Liver (tissue), 9 donors: ENCODE data around the gene TMTC1. TPM values are rescaled to one million over a fixed set of nuclear protein-coding genes. Genes with fewer than 3 reads are reported as not detected.

Experiments used
- DNase-seq: peaks from one replicate; pipeline ENCODE4 v3.0.0-alpha.2; 2017; ENCODE audit warnings: low spot score
- H3K27ac ChIP-seq, 2 donors: one replicate each; pipeline ENCODE4 v1.7.0; 2013; ENCODE audit warnings: inconsistent platforms in 2 of 2, low read length in 2 of 2, control low read depth in 1 of 2, low read depth in 1 of 2, mild to moderate bottlenecking in 1 of 2
- H3K27me3 ChIP-seq, 4 donors: one replicate each; pipeline versions ENCODE4 v1.6.1 to v1.7.0; 2013; ENCODE audit warnings: low read length in 3 of 4, inconsistent platforms in 1 of 4, mild to moderate bottlenecking in 1 of 4, moderate library complexity in 1 of 4; ENCODE audit not compliant: control insufficient read depth in 4 of 4, insufficient read depth in 4 of 4
- H3K36me3 ChIP-seq, 4 donors: one replicate each; pipeline versions ENCODE4 v1.6.1 to v1.7.0; 2013; ENCODE audit warnings: low read length in 3 of 4, mild to moderate bottlenecking in 3 of 4, low read depth in 1 of 4, moderate library complexity in 1 of 4; ENCODE audit not compliant: control insufficient read depth in 4 of 4, insufficient read depth in 3 of 4
- H3K4me1 ChIP-seq, 4 donors: one replicate each; pipeline versions ENCODE4 v1.6.1 to v1.7.0; 2013; ENCODE audit warnings: low read length in 3 of 4, mild to moderate bottlenecking in 3 of 4, moderate library complexity in 1 of 4; ENCODE audit not compliant: control insufficient read depth in 4 of 4, insufficient read depth in 4 of 4
- H3K4me3 ChIP-seq, 3 donors: one replicate each; pipeline versions ENCODE4 v1.6.1 to v1.7.0; 2013; ENCODE audit warnings: low read length in 3 of 3, control low read depth in 1 of 3, low read depth in 1 of 3, mild to moderate bottlenecking in 1 of 3
- H3K9ac ChIP-seq, 2 donors: one replicate each; pipeline ENCODE4 v1.7.0; 2013; ENCODE audit warnings: low read length in 2 of 2, mild to moderate bottlenecking in 2 of 2, moderate library complexity in 2 of 2, control low read depth in 1 of 2, low read depth in 1 of 2
- H3K9me3 ChIP-seq, 4 donors: one replicate each; pipeline versions ENCODE4 v1.6.1 to v1.7.0; 2013; ENCODE audit warnings: low read length in 3 of 4; ENCODE audit not compliant: control insufficient read depth in 4 of 4
- EGR1 ChIP-seq, 2 donors: IDR thresholded peaks; 2 replicates each; pipeline ENCODE4 v1.6.1; 2016 to 2018; ENCODE audit warnings: antibody characterized with exemption in 2 of 2, low read depth in 2 of 2
- FOXA1 ChIP-seq: IDR thresholded peaks from 2 replicates; pipeline ENCODE4 v1.6.1; 2016; ENCODE audit warnings: antibody characterized with exemption
- FOXA2 ChIP-seq: IDR thresholded peaks from 2 replicates; pipeline ENCODE4 v1.6.1; 2016; ENCODE audit warnings: antibody characterized with exemption
- GABPA ChIP-seq, 2 donors: IDR thresholded peaks in 1 of 2; conservative IDR thresholded peaks in 1 of 2; 2 replicates each; pipeline ENCODE4 v1.6.1; 2016; ENCODE audit warnings: antibody characterized with exemption in 2 of 2, mild to moderate bottlenecking in 1 of 2, moderate library complexity in 1 of 2
- HNF4A ChIP-seq, 2 donors: conservative IDR thresholded peaks; 2 replicates each; pipeline ENCODE4 v1.6.1; 2016; ENCODE audit warnings: antibody characterized with exemption in 2 of 2, mild to moderate bottlenecking in 2 of 2
- HNF4G ChIP-seq: IDR thresholded peaks from 2 replicates; pipeline ENCODE4 v1.6.1; 2016; ENCODE audit warnings: antibody characterized with exemption
- JUND ChIP-seq, 2 donors: IDR thresholded peaks; 2 replicates each; pipeline ENCODE4 v1.6.1; 2016; ENCODE audit warnings: antibody characterized with exemption in 2 of 2
- NR2F2 ChIP-seq: IDR thresholded peaks from 2 replicates; pipeline ENCODE4 v1.6.1; 2016; ENCODE audit warnings: antibody characterized with exemption
- RAD21 ChIP-seq, 2 donors: IDR thresholded peaks; 2 replicates each; pipeline ENCODE4 v1.6.1; 2016; ENCODE audit warnings: antibody characterized with exemption in 2 of 2, mild to moderate bottlenecking in 2 of 2
- RXRA ChIP-seq, 2 donors: IDR thresholded peaks; 2 replicates each; pipeline ENCODE4 v1.6.1; 2017 to 2018; ENCODE audit warnings: antibody characterized with exemption in 2 of 2, mild to moderate bottlenecking in 1 of 2
- SP1 ChIP-seq: IDR thresholded peaks from 2 replicates; pipeline ENCODE4 v1.6.1; 2018; ENCODE audit warnings: antibody characterized with exemption, mild to moderate bottlenecking
- TAF1 ChIP-seq: conservative IDR thresholded peaks from 2 replicates; pipeline ENCODE4 v1.6.1; 2016; ENCODE audit warnings: antibody characterized with exemption, mild to moderate bottlenecking
- YY1 ChIP-seq: IDR thresholded peaks from 2 replicates; pipeline ENCODE4 v1.6.1; 2016; ENCODE audit warnings: antibody characterized with exemption, mild to moderate bottlenecking
- WGBS: extraction: QIAGEN DNeasy Blood & Tissue Kit; methylation state at CpG from one replicate; pipeline ENCODE4 v1.1.7; 2013; 5-methylcytosine and 5-hydroxymethylcytosine counted together
- polyA plus RNA-seq, 2 donors: library from polyadenylated mRNA; stranded (reverse) in 1 of 2; unstranded in 1 of 2; fragments of 200-250 nt in 1 of 2; fragments of >200 nt in 1 of 2; fragmentation: Nextera tagmentation in 1 of 2; extraction: Ambion mirVana in 1 of 2; gene quantifications; one replicate each; pipeline versions ENCODE4 v1.2.1 to v1.2.3, GENCODE V29; 2013 to 2015
- total RNA-seq, 2 donors: library from RNA; depleted of rRNA; stranded (reverse); fragments of >200 nt; gene quantifications; one replicate each; pipeline ENCODE4 v1.2.3, GENCODE V29; 2014
- TF ChIP-seq, protein P1 (sequence below): IDR thresholded peaks from 2 replicates; pipeline ENCODE4 v1.6.1; 2016; ENCODE audit warnings: antibody characterized with exemption, mild to moderate bottlenecking
- TF ChIP-seq, protein P2 (sequence below): IDR thresholded peaks from 2 replicates; pipeline ENCODE4 v1.6.1; 2016; ENCODE audit warnings: antibody characterized with exemption
- TF ChIP-seq, protein P3 (sequence below): IDR thresholded peaks from 2 replicates; pipeline ENCODE4 v1.6.1; 2016; ENCODE audit warnings: antibody characterized with exemption
- TF ChIP-seq, protein P4 (sequence below): fragments of 150-350 bp; IDR thresholded peaks from 2 replicates; pipeline ENCODE4 v1.5.1; 2017; ENCODE audit warnings: improper control_type of control experiment, low read depth, low read length; ENCODE audit not compliant: missing input control
- TF ChIP-seq, protein P5 (sequence below): IDR thresholded peaks from 2 replicates; pipeline ENCODE4 v1.6.1; 2016; ENCODE audit warnings: antibody characterized with exemption
- donor health status: healthy.
- donor health status: healthy.
- donor health status: healthy.
- donor health status: healthy.
- donor health status: healthy.

Gene TMTC1
- total and polyA plus RNA-seq, 4 donors = 0.76 to 3.3 (median 2.1) TPM

DNA sequence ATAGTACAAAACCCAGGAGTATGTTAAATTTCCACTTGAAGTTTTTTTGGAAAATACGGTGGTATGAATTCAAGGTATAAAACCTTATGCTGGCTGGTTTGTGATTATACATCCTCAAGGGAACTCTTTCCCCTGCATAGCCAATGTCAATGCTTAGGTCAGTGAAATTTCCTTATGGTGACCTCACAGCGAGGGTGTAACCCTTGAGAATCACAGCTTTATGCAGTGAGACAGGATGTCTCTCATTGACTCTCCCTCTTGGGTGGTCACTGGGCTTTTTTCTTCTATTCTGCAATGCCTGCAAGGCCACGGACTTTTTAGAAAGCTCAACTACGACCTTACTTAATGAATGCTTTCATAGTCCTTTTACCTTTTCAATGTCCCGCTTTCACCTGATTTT lies 64.4 kb downstream of the TMTC1 start:
- Histone ChIP-seq H3K27ac (no peak overlapping the region), H3K9ac (no peak overlapping the region), H3K4me1 (no peaks in the 10 kb centered on the region), H3K4me3 (no peak overlapping the region), H3K27me3 (no peaks in the 10 kb centered on the region), H3K36me3 (no peaks in the 10 kb centered on the region), H3K9me3 (no peaks in the 10 kb centered on the region)
- 73% methylated on average over 5 of the region's 5 CpGs for WGBS
- TF ChIP-seq HNF4A (conservative IDR thresholded peaks at IDR 0.05) (no peak), EGR1 (IDR thresholded peaks at IDR 0.05; ENCODE audit: low read depth in 2 of 2) (no peak), NR2F2 (no peak), TAF1 (no peak)
- DNase-seq = no peak

DNA sequence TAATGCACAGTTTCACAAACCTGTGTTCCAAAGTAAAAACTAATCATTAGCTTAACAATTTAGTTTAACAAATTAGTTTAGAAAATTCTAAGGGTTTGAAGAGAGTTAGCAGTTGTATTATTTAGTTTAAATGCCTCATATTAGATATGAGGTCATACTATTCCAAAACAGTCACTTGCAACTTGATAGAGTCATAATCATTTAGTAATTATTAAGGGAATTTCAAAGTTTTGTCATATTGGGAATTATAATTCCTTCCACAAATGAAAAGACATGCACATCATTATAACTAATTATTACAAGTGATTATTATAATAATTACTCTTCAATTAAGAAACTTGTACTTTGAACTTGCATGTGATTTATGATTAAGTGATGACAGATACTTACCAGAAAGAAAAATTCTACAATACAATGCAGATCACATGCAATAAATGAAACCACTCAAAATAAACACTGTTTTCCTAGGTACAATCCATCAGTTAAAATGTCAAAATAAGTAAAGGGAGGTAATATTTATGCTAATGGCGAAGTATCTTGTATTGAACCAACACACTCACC lies 66.1 kb downstream of the TMTC1 start:
- 3% methylated on average over 1 of the region's 1 CpG for WGBS
- no peak overlapping the region for H3K27ac ChIP-seq

More for the DNA sequence above, 66.1 kb downstream of the TMTC1 start:
- no peak overlapping the region for H3K4me3 ChIP-seq
- H3K36me3 ChIP-seq = no peaks in the 10 kb centered on the region
- no peak overlapping the region for H3K9ac ChIP-seq
- TF ChIP-seq GABPA (IDR thresholded peaks at IDR 0.05 in 1 of 2, conservative IDR thresholded peaks at IDR 0.05 in 1 of 2) (no peak), HNF4A (conservative IDR thresholded peaks at IDR 0.05) (no peak), HNF4G (no peak), FOXA1 (no peak), RXRA (IDR thresholded peaks at IDR 0.05) (no peak), RAD21 (IDR thresholded peaks at IDR 0.05) (no peak), JUND (IDR thresholded peaks at IDR 0.05) (no peak), YY1 (no peak), SP1 (no peak), EGR1 (IDR thresholded peaks at IDR 0.05; ENCODE audit: low read depth in 2 of 2) (no peak), FOXA2 (no peak), NR2F2 (no peak), TAF1 (no peak)
- TF ChIP-seq, protein P1, sequence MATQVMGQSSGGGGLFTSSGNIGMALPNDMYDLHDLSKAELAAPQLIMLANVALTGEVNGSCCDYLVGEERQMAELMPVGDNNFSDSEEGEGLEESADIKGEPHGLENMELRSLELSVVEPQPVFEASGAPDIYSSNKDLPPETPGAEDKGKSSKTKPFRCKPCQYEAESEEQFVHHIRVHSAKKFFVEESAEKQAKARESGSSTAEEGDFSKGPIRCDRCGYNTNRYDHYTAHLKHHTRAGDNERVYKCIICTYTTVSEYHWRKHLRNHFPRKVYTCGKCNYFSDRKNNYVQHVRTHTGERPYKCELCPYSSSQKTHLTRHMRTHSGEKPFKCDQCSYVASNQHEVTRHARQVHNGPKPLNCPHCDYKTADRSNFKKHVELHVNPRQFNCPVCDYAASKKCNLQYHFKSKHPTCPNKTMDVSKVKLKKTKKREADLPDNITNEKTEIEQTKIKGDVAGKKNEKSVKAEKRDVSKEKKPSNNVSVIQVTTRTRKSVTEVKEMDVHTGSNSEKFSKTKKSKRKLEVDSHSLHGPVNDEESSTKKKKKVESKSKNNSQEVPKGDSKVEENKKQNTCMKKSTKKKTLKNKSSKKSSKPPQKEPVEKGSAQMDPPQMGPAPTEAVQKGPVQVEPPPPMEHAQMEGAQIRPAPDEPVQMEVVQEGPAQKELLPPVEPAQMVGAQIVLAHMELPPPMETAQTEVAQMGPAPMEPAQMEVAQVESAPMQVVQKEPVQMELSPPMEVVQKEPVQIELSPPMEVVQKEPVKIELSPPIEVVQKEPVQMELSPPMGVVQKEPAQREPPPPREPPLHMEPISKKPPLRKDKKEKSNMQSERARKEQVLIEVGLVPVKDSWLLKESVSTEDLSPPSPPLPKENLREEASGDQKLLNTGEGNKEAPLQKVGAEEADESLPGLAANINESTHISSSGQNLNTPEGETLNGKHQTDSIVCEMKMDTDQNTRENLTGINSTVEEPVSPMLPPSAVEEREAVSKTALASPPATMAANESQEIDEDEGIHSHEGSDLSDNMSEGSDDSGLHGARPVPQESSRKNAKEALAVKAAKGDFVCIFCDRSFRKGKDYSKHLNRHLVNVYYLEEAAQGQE = no peak
- TF ChIP-seq, protein P2, sequence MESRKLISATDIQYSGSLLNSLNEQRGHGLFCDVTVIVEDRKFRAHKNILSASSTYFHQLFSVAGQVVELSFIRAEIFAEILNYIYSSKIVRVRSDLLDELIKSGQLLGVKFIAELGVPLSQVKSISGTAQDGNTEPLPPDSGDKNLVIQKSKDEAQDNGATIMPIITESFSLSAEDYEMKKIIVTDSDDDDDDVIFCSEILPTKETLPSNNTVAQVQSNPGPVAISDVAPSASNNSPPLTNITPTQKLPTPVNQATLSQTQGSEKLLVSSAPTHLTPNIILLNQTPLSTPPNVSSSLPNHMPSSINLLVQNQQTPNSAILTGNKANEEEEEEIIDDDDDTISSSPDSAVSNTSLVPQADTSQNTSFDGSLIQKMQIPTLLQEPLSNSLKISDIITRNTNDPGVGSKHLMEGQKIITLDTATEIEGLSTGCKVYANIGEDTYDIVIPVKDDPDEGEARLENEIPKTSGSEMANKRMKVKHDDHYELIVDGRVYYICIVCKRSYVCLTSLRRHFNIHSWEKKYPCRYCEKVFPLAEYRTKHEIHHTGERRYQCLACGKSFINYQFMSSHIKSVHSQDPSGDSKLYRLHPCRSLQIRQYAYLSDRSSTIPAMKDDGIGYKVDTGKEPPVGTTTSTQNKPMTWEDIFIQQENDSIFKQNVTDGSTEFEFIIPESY = no peak
- TF ChIP-seq, protein P3, sequence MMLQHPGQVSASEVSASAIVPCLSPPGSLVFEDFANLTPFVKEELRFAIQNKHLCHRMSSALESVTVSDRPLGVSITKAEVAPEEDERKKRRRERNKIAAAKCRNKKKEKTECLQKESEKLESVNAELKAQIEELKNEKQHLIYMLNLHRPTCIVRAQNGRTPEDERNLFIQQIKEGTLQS = no peak
- TF ChIP-seq, protein P4, sequence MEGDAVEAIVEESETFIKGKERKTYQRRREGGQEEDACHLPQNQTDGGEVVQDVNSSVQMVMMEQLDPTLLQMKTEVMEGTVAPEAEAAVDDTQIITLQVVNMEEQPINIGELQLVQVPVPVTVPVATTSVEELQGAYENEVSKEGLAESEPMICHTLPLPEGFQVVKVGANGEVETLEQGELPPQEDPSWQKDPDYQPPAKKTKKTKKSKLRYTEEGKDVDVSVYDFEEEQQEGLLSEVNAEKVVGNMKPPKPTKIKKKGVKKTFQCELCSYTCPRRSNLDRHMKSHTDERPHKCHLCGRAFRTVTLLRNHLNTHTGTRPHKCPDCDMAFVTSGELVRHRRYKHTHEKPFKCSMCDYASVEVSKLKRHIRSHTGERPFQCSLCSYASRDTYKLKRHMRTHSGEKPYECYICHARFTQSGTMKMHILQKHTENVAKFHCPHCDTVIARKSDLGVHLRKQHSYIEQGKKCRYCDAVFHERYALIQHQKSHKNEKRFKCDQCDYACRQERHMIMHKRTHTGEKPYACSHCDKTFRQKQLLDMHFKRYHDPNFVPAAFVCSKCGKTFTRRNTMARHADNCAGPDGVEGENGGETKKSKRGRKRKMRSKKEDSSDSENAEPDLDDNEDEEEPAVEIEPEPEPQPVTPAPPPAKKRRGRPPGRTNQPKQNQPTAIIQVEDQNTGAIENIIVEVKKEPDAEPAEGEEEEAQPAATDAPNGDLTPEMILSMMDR = no peak
- TF ChIP-seq, protein P5, sequence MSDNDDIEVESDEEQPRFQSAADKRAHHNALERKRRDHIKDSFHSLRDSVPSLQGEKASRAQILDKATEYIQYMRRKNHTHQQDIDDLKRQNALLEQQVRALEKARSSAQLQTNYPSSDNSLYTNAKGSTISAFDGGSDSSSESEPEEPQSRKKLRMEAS = no peak
- no peaks in the 10 kb centered on the region for H3K4me1 ChIP-seq
- no peaks in the 10 kb centered on the region for H3K27me3 ChIP-seq
- no peaks in the 10 kb centered on the region for H3K9me3 ChIP-seq
- DNase-seq = no peak
